Neuronal stem cell (in vitro differentiated cells): Measurements from ENCODE around the gene MS4A12.

ENCODE experiments used
- DNase-seq: peaks from one replicate; pipeline ENCODE4 v3.0.0-alpha.2; 2013; ENCODE audit warnings: low spot score
- H2AFZ ChIP-seq: one replicate; pipeline ENCODE4 v1.6.1; 2013; ENCODE audit warnings: mild to moderate bottlenecking, low read length, inconsistent platforms
- H2AK5ac ChIP-seq: 2 replicates; pipeline ENCODE4 v1.6.1; 2013; ENCODE audit warnings: low read depth, mild to moderate bottlenecking, inconsistent platforms, low read length, moderate library complexity, mixed read lengths
- H2BK120ac ChIP-seq: 2 replicates; pipeline ENCODE4 v1.6.1; 2013; ENCODE audit warnings: low read depth, mild to moderate bottlenecking, inconsistent platforms, low read length, moderate library complexity, mixed read lengths
- H2BK12ac ChIP-seq: one replicate; pipeline ENCODE4 v1.6.1; 2013; ENCODE audit warnings: low read length, inconsistent platforms
- H2BK15ac ChIP-seq: 2 replicates; pipeline ENCODE4 v1.6.1; 2013; ENCODE audit warnings: mild to moderate bottlenecking, low read length, inconsistent platforms, mixed read lengths
- H2BK5ac ChIP-seq: one replicate; pipeline ENCODE4 v1.6.1; 2013; ENCODE audit warnings: inconsistent platforms, mild to moderate bottlenecking, low read length, moderate library complexity
- H3K14ac ChIP-seq: one replicate; pipeline ENCODE4 v1.6.1; 2013; ENCODE audit warnings: low read length, inconsistent platforms
- H3K18ac ChIP-seq: 2 replicates; pipeline ENCODE4 v1.6.1; 2013; ENCODE audit warnings: low read length, inconsistent platforms
- H3K23ac ChIP-seq: 2 replicates; pipeline ENCODE4 v1.6.1; 2013; ENCODE audit warnings: low read depth, mild to moderate bottlenecking, mixed read lengths, low read length, inconsistent platforms; ENCODE audit not compliant: poor library complexity
- H3K27ac ChIP-seq: replicated peaks from 3 replicates; pipeline ENCODE4 v1.5.1; 2013; ENCODE audit warnings: low read length, inconsistent platforms
- H3K27me3 ChIP-seq, 3 experiments: 2 replicates each; pipeline ENCODE4 v1.6.1; 2013; ENCODE audit warnings: low read length in 3 of 3, mild to moderate bottlenecking in 2 of 3, inconsistent platforms in 1 of 3, low read depth in 1 of 3, mixed read lengths in 1 of 3, moderate library complexity in 1 of 3; ENCODE audit not compliant: control insufficient read depth in 3 of 3, insufficient read depth in 3 of 3
- H3K36me3 ChIP-seq, 2 donors: replicated peaks in 1 of 2; 2 replicates each; pipeline ENCODE4 v1.6.1; 2013; ENCODE audit warnings: low read length in 2 of 2; ENCODE audit not compliant: control insufficient read depth in 2 of 2, insufficient read depth in 2 of 2
- H3K4ac ChIP-seq: 2 replicates; pipeline ENCODE4 v1.6.1; 2013; ENCODE audit warnings: inconsistent platforms, mild to moderate bottlenecking, low read length, moderate library complexity
- H3K4me1 ChIP-seq, 2 donors: 1 replicate in 1 of 2; 2 replicates in 1 of 2; pipeline ENCODE4 v1.6.1; 2013; ENCODE audit warnings: low read length in 2 of 2, low read depth in 1 of 2; ENCODE audit not compliant: control insufficient read depth in 2 of 2, insufficient read depth in 1 of 2
- H3K4me2 ChIP-seq: one replicate; pipeline ENCODE4 v1.6.1; 2013; ENCODE audit warnings: mild to moderate bottlenecking, low read length, inconsistent platforms; ENCODE audit not compliant: insufficient read depth, poor library complexity, severe bottlenecking
- H3K4me3 ChIP-seq, 2 donors: 2 replicates each; pipeline ENCODE4 v1.5.1; 2013; ENCODE audit warnings: low read length in 2 of 2, mild to moderate bottlenecking in 2 of 2, inconsistent platforms in 1 of 2, moderate library complexity in 1 of 2
- H3K79me1 ChIP-seq: one replicate; pipeline ENCODE4 v1.6.1; 2013; ENCODE audit warnings: low read depth, mild to moderate bottlenecking, inconsistent platforms, low read length, moderate library complexity
- H3K9ac ChIP-seq: one replicate; pipeline ENCODE4 v1.6.1; 2013; ENCODE audit warnings: mild to moderate bottlenecking, low read depth, low read length, inconsistent platforms; ENCODE audit not compliant: poor library complexity
- H3K9me3 ChIP-seq, 2 donors: replicated peaks in 1 of 2; 2 replicates each; pipeline versions ENCODE3 to v1.6.1; 2013; ENCODE audit warnings: low read length in 2 of 2, mild to moderate bottlenecking in 2 of 2, inconsistent platforms in 1 of 2, low read depth in 1 of 2, mixed read lengths in 1 of 2, moderate library complexity in 1 of 2; ENCODE audit not compliant: control insufficient read depth in 2 of 2, insufficient read depth in 1 of 2
- H4K8ac ChIP-seq: one replicate; pipeline ENCODE4 v1.6.1; 2013; ENCODE audit warnings: low read depth, mild to moderate bottlenecking, inconsistent platforms, low read length, moderate library complexity
- H4K91ac ChIP-seq: one replicate; pipeline ENCODE4 v1.6.1; 2013; ENCODE audit warnings: low read length, low read depth, mild to moderate bottlenecking, inconsistent platforms; ENCODE audit not compliant: poor library complexity
- WGBS, 2 donors: extraction: QIAGEN DNeasy Blood & Tissue Kit; methylation state at CpG; one replicate each; pipeline ENCODE4 v1.1.7; 2013; ENCODE audit warnings: missing lambda C conversion rate in 2 of 2, mixed read lengths in 1 of 2; ENCODE audit not compliant: insufficient read length in 2 of 2, insufficient replicate concordance in 1 of 2; ENCODE audit errors: extremely low coverage in 2 of 2; 5-methylcytosine and 5-hydroxymethylcytosine counted together

Gene MS4A12

DNA sequence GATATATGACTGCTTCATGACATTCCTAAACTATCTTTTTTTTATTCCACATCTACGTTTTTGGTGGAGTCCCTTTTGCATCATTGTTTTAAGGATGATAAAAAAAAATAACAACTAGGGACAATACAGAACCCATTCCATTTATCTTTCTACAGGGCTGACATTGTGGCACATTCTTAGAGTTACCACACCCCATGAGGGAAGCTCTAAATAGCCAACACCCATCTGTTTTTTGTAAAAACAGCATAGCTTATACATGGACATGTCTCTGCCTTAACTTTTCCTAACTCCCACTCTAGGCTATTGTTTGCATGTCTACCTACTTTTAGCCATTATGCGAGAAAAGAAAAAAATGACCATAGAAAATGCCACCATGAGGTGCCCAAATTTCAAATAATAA, 23.7 kb upstream of the MS4A12 start:
- Histone ChIP-seq H3K79me1 (no peaks in the 10 kb centered on the region), H2BK120ac (no peak overlapping the region)
- WGBS, 2 donors = no CpG with 5 or more reads among the region's 2 CpGs

DNA sequence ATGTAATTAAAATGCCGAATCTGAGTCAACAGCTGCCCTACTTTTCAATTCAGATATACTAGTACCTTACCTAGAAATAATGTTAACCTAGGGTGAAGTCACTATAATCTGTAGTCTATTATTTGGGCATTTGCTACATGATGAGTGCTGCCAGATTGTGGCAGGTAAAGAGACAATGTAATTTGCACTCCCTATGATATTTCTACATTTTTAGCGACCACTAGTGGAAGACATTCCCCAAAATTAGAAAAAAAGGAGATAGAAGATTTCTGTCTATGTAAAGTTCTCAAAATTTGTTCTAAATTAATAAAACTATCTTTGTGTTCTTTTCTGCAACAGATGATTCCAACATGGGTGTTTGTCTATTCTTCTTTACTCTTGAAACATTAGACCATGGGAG, 22.9 kb upstream of the MS4A12 start:
- Histone ChIP-seq H3K9ac (no peak overlapping the region), H3K79me1 (no peaks in the 10 kb centered on the region), H3K14ac (no peak overlapping the region), H4K91ac (no peak overlapping the region), H3K4me3 (no peak overlapping the region), H3K23ac (no peak overlapping the region), H3K4me1 (no peaks in the 10 kb centered on the region), H3K36me3 (no peaks in the 10 kb centered on the region), H3K27me3 (no peaks in the 10 kb centered on the region), H2AK5ac (no peak overlapping the region), H2AFZ (no peak overlapping the region), H4K8ac (no peak overlapping the region), H3K18ac (no peak overlapping the region), H2BK15ac (no peak overlapping the region), H3K4ac (no peak overlapping the region), H2BK120ac (no peak overlapping the region), H3K9me3 (no peaks in the 10 kb centered on the region), H3K27ac (no peak overlapping the region), H2BK12ac (no peak overlapping the region), H2BK5ac (no peak overlapping the region), H3K4me2 (no peak overlapping the region)
- WGBS, 2 donors = no CpG with 5 or more reads among the region's 2 CpGs
- DNase-seq = no peak

More for the DNA sequence above, 23.7 kb upstream of the MS4A12 start:
- H4K91ac ChIP-seq = no peak overlapping the region
- H2BK12ac ChIP-seq = no peak overlapping the region
- H3K14ac ChIP-seq = no peak overlapping the region
- no peak overlapping the region for H3K9ac ChIP-seq
- no peak overlapping the region for H2AK5ac ChIP-seq
- no peak overlapping the region for H3K27ac ChIP-seq
- no peak overlapping the region for H3K23ac ChIP-seq
- no peak overlapping the region for H2AFZ ChIP-seq
- H2BK5ac ChIP-seq = no peak overlapping the region
- no peak overlapping the region for H3K4me3 ChIP-seq
- no peaks in the 10 kb centered on the region for H3K4me1 ChIP-seq
- no peak overlapping the region for H3K18ac ChIP-seq
- no peak overlapping the region for H3K4me2 ChIP-seq
- H3K4ac ChIP-seq = no peak overlapping the region
- H3K36me3 ChIP-seq = no peaks in the 10 kb centered on the region
- no peaks in the 10 kb centered on the region for H3K9me3 ChIP-seq
- DNase-seq = no peak
- H3K27me3 ChIP-seq = no peaks in the 10 kb centered on the region
- no peak overlapping the region for H4K8ac ChIP-seq
- no peak overlapping the region for H2BK15ac ChIP-seq

DNA sequence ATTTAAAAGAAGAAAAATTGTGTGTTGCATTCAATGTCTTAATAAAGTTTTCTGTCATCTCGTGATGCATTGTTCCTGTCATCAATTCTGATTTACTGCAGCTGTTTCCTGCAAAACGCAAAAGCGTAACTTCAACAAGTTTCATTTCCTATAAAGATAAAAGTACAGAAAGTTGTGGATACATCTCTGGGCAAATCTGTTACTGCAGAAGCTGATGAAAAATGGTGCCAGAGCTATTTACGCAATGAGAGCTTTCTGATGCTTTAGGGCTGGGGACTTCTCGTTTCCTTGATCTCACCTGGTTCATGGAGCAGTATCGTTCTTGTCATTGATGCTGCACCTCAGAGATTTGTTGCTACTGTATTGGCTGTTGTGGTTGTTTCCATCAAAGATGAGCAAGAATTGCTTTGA, 15.5 kb upstream of the MS4A12 start:
- H3K14ac ChIP-seq = no peak overlapping the region
- H2AK5ac ChIP-seq = no peak overlapping the region
- no peak overlapping the region for H3K9ac ChIP-seq
- H2AFZ ChIP-seq = no peak overlapping the region
- H3K4me1 ChIP-seq = no peaks in the 10 kb centered on the region
- H2BK5ac ChIP-seq = no peak overlapping the region
- H3K4me3 ChIP-seq = no peak overlapping the region
- no peaks in the 10 kb centered on the region for H3K27me3 ChIP-seq
- no peak overlapping the region for H4K8ac ChIP-seq
- no peak overlapping the region for H2BK15ac ChIP-seq
- no peak overlapping the region for H3K4me2 ChIP-seq
- H3K23ac ChIP-seq = no peak overlapping the region
- no peak for DNase-seq
- no peak overlapping the region for H3K27ac ChIP-seq
- H3K79me1 ChIP-seq = no peaks in the 10 kb centered on the region
- WGBS, 2 donors = no CpG with 5 or more reads among the region's 6 CpGs
- H2BK12ac ChIP-seq = no peak overlapping the region
- no peak overlapping the region for H4K91ac ChIP-seq
- no peaks in the 10 kb centered on the region for H3K9me3 ChIP-seq
- H3K4ac ChIP-seq = no peak overlapping the region
- H2BK120ac ChIP-seq = no peak overlapping the region
- H3K18ac ChIP-seq = no peak overlapping the region
- no peaks in the 10 kb centered on the region for H3K36me3 ChIP-seq

DNA sequence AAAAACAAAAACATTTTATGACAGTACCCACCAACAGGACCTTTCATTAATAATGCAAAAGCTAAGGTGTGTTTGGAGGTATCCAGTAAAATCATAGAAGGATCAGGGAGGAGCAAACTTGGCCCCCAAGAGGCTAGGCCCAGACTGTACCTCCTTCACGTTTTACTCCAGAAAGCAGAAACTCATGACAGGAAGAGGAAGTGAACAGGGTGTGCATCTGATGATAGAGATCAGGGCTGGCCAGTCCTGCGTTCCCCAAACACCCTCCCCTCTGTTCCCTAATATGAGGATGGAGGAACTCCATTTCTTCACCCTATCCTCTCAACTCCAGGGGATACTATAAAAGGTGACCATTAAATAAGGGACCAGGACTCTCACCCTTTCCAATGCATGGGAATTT, 10.2 kb upstream of the MS4A12 start:
- no peak overlapping the region for H3K4me3 ChIP-seq

More for the DNA sequence above, 10.2 kb upstream of the MS4A12 start:
- Histone ChIP-seq H2AFZ (no peak overlapping the region), H3K36me3 (no peaks in the 10 kb centered on the region), H3K4me1 (no peaks in the 10 kb centered on the region), H2BK15ac (no peak overlapping the region), H3K9ac (no peak overlapping the region), H3K9me3 (no peaks in the 10 kb centered on the region), H2AK5ac (no peak overlapping the region), H3K27ac (no peak overlapping the region), H2BK5ac (no peak overlapping the region), H3K23ac (no peak overlapping the region), H2BK120ac (no peak overlapping the region), H4K91ac (no peak overlapping the region), H3K4me2 (no peak overlapping the region), H3K79me1 (no peaks in the 10 kb centered on the region), H3K27me3 (no peaks in the 10 kb centered on the region), H3K14ac (no peak overlapping the region), H2BK12ac (no peak overlapping the region), H3K4ac (no peak overlapping the region), H3K18ac (no peak overlapping the region), H4K8ac (no peak overlapping the region)
- WGBS, 2 donors = no CpG with 5 or more reads among the region's 2 CpGs
- no peak for DNase-seq
